HEK293 (cell line): ENCODE results near the gene ABLIM2.

Source experiments
- CTCF ChIA-PET: fragments of 350-600 bp; formaldehyde crosslinking; extraction: SDS; loops from one replicate; lab custom pipeline; 2021; ENCODE audit warnings: antibody characterized with exemption; lab: Yijun Ruan, JAX
- POLR2A ChIA-PET: fragments of 300-600 bp; formaldehyde crosslinking; extraction: SDS; loops from one replicate; lab custom pipeline; 2020; ENCODE audit warnings: antibody characterized with exemption, inconsistent platforms; lab: Yijun Ruan, JAX
- H3K27ac ChIP-seq: fragments of 200-500 bp; sonication (Bioruptor generic); 2 replicates; pipeline ENCODE4 v1.5.1; 2014; ENCODE audit warnings: low read depth, low read length, control low read depth, inconsistent platforms; ENCODE audit errors: extremely low read depth
- H3K36me3 ChIP-seq, 2 experiments: fragments of 200-500 bp in 1 of 2; sonication (Bioruptor generic) in 1 of 2; 1 replicate in 1 of 2; 2 replicates in 1 of 2; pipeline ENCODE4 v1.5.1; 2014 to 2017; ENCODE audit warnings: inconsistent platforms in 2 of 2, low read length in 2 of 2; ENCODE audit not compliant: control insufficient read depth in 2 of 2, insufficient read depth in 1 of 2
- H3K4me1 ChIP-seq: fragments of 200-500 bp; sonication (Bioruptor generic); 2 replicates; pipeline ENCODE4 v1.5.1; 2014; ENCODE audit warnings: mild to moderate bottlenecking, low read length, inconsistent platforms; ENCODE audit not compliant: control insufficient read depth, insufficient read depth
- H3K4me3 ChIP-seq: 2 replicates; pipeline ENCODE4 v1.5.1; 2011; ENCODE audit warnings: low read depth, mild to moderate bottlenecking, control low read depth, low read length, moderate library complexity
- H3K9me3 ChIP-seq: fragments of 200-500 bp; sonication (Bioruptor generic); 2 replicates; pipeline ENCODE4 v1.5.1; 2014; ENCODE audit warnings: low read depth, low read length, inconsistent platforms; ENCODE audit not compliant: control insufficient read depth, insufficient read depth
- GFI1B ChIP-seq: fragments of 450-650 bp; formaldehyde crosslinking; IDR thresholded peaks from 2 replicates; pipeline ENCODE4 v1.5.1; 2016; ENCODE audit warnings: missing biosample characterization, missing genetic modification characterization
- GLI4 ChIP-seq: fragments of 450-650 bp; formaldehyde crosslinking; IDR thresholded peaks from 2 replicates; pipeline ENCODE4 v1.5.1; 2016; ENCODE audit warnings: missing biosample characterization, missing genetic modification characterization
- GLIS2 ChIP-seq: fragments of 450-650 bp; formaldehyde crosslinking; IDR thresholded peaks from 2 replicates; pipeline ENCODE4 v1.5.1; 2016; ENCODE audit warnings: missing biosample characterization, missing genetic modification characterization
- KLF10 ChIP-seq: fragments of 450-650 bp; IDR thresholded peaks from 2 replicates; pipeline ENCODE4 v1.5.1; 2018; ENCODE audit warnings: missing biosample characterization, mild to moderate bottlenecking, missing genetic modification characterization
- KLF7 ChIP-seq: fragments of 450-650 bp; formaldehyde crosslinking; IDR thresholded peaks from 2 replicates; pipeline ENCODE4 v1.5.1; 2016; ENCODE audit warnings: missing biosample characterization, missing genetic modification characterization, borderline replicate concordance
- REST ChIP-seq: fragments of 450-650 bp; formaldehyde crosslinking; IDR thresholded peaks from 2 replicates; pipeline ENCODE4 v1.5.1; 2016; ENCODE audit warnings: missing biosample characterization, missing genetic modification characterization
- SETDB1 ChIP-seq: IDR thresholded peaks from one replicate; pipeline ENCODE4 v1.6.1; 2017; ENCODE audit warnings: mild to moderate bottlenecking, low read length, moderate library complexity, mixed read lengths; ENCODE audit not compliant: insufficient read length
- WT1 ChIP-seq: fragments of 450-650 bp; formaldehyde crosslinking; IDR thresholded peaks from 2 replicates; pipeline ENCODE4 v1.5.1; 2016; ENCODE audit warnings: missing biosample characterization, missing genetic modification characterization
- YY2 ChIP-seq: fragments of 450-650 bp; formaldehyde crosslinking; IDR thresholded peaks from 2 replicates; pipeline ENCODE4 v1.5.1; 2016; ENCODE audit warnings: missing biosample characterization, missing genetic modification characterization
- ZBTB11 ChIP-seq: fragments of 450-650 bp; formaldehyde crosslinking; conservative IDR thresholded peaks from 2 replicates; pipeline ENCODE4 v1.5.1; 2016; ENCODE audit warnings: low read depth, missing biosample characterization, missing genetic modification characterization
- ZIC2 ChIP-seq: fragments of 450-650 bp; formaldehyde crosslinking; IDR thresholded peaks from 2 replicates; pipeline ENCODE4 v1.5.1; 2016; ENCODE audit warnings: missing biosample characterization, missing genetic modification characterization
- ZNF10 ChIP-seq: fragments of 450-650 bp; formaldehyde crosslinking; IDR thresholded peaks from 2 replicates; pipeline ENCODE4 v1.5.1; 2017; ENCODE audit warnings: missing biosample characterization, missing genetic modification characterization
- ZNF24 ChIP-seq: fragments of 450-650 bp; formaldehyde crosslinking; IDR thresholded peaks from 2 replicates; pipeline ENCODE4 v1.5.1; 2016; ENCODE audit warnings: missing biosample characterization, missing genetic modification characterization
- ZNF366 ChIP-seq: fragments of 450-650 bp; formaldehyde crosslinking; conservative IDR thresholded peaks from 2 replicates; pipeline ENCODE4 v1.5.1; 2016; ENCODE audit warnings: missing biosample characterization, missing genetic modification characterization
- ZNF510 ChIP-seq: fragments of 450-650 bp; formaldehyde crosslinking; IDR thresholded peaks from 2 replicates; pipeline ENCODE4 v1.5.1; 2018; ENCODE audit warnings: mild to moderate bottlenecking, missing genetic modification characterization, missing biosample characterization; ENCODE audit not compliant: insufficient replicate concordance
- ZNF513 ChIP-seq: fragments of 450-650 bp; IDR thresholded peaks from 2 replicates; pipeline ENCODE4 v1.5.1; 2018; ENCODE audit warnings: missing biosample characterization, missing genetic modification characterization
- ZNF529 ChIP-seq: fragments of 450-650 bp; formaldehyde crosslinking; IDR thresholded peaks from 2 replicates; pipeline ENCODE4 v1.5.1; 2017; ENCODE audit warnings: missing genetic modification characterization, missing biosample characterization; ENCODE audit not compliant: insufficient replicate concordance
- ZNF530 ChIP-seq: fragments of 450-650 bp; formaldehyde crosslinking; IDR thresholded peaks from 2 replicates; pipeline ENCODE4 v1.5.1; 2016; ENCODE audit warnings: low read depth, missing biosample characterization, missing genetic modification characterization
- ZNF549 ChIP-seq: fragments of 450-650 bp; IDR thresholded peaks from 2 replicates; pipeline ENCODE4 v1.5.1; 2018; ENCODE audit warnings: missing biosample characterization, missing genetic modification characterization, mild to moderate bottlenecking, inconsistent platforms, moderate library complexity
- ZNF654 ChIP-seq: fragments of 450-650 bp; formaldehyde crosslinking; IDR thresholded peaks from 2 replicates; pipeline ENCODE4 v1.5.1; 2016; ENCODE audit warnings: low read depth, missing biosample characterization, missing genetic modification characterization
- ZNF658 ChIP-seq: fragments of 450-650 bp; formaldehyde crosslinking; IDR thresholded peaks from 2 replicates; pipeline ENCODE4; 2016; ENCODE audit warnings: missing biosample characterization, missing genetic modification characterization
- ZNF664 ChIP-seq: fragments of 450-650 bp; formaldehyde crosslinking; IDR thresholded peaks from 2 replicates; pipeline ENCODE4 v1.5.1; 2016; ENCODE audit warnings: missing biosample characterization, missing genetic modification characterization
- ZNF768 ChIP-seq: fragments of 450-650 bp; formaldehyde crosslinking; IDR thresholded peaks from 2 replicates; pipeline ENCODE4 v1.5.1; 2018; ENCODE audit warnings: missing biosample characterization, mild to moderate bottlenecking, missing genetic modification characterization
- ZNF830 ChIP-seq: fragments of 450-650 bp; IDR thresholded peaks from 2 replicates; pipeline ENCODE4 v1.5.0; 2018; ENCODE audit warnings: missing biosample characterization, missing genetic modification characterization, low read depth, mild to moderate bottlenecking, moderate library complexity
- ZNF843 ChIP-seq: fragments of 450-650 bp; formaldehyde crosslinking; IDR thresholded peaks from 2 replicates; pipeline ENCODE4 v1.5.1; 2016; ENCODE audit warnings: missing biosample characterization, missing genetic modification characterization
- ZSCAN30 ChIP-seq: fragments of 450-650 bp; IDR thresholded peaks from 2 replicates; pipeline ENCODE4 v1.5.1; 2018; ENCODE audit warnings: missing biosample characterization, mild to moderate bottlenecking, missing genetic modification characterization, moderate library complexity

The ABLIM2 gene

DNA sequence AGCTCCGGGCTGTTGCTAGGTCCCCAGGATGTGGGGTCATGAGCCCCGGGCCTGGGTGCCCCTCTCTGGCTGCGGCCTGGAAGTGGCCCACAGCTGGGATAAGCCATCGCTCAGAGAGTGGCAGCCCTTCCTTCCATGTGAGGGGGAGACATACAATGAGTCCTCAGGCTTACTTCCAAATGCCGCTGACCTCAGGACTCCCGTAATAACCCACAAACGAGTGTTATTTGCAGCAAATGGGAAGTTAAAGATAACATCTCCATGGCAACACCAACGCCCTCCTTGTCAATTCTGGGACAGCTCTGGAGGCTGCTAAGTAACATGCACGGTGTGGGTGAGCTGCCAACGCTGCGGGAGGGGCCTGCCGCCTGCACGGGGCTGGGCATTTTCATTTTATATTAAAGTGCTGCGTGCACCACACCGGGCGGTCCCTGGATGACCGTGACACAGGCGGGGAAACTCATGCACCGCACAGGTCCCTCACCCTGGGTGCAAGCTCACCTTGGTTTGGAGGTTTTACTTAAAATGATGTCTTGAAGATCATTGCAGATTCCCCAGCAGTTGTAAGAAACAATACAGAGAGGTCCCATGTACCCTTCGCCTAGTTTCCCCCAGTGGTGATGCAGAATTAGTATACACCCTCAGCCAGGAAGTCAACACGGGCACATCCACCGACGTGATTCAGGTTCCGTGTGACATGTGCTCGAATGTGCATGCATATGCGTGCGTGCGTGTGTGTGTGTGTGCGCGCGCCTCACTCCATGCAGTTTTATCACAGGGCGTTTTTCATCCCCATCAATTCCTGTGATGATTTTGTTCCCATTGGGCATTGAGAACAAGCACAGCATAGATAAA is 79.4 kb downstream of the ABLIM2 start (continued):
- TF ChIP-seq KLF7 = no peak
- TF ChIP-seq ZNF830 = no peak
- no peak for TF ChIP-seq YY2 (tag by site-specific recombination)
- 0 out of 2 replicates have a peak, but pooled peaks have one; percentile 20 for TF ChIP-seq ZNF10 (tag by site-specific recombination)
- TF ChIP-seq KLF10 (tag by site-specific recombination) = peak; percentile 75
- peak; percentile 19; the same call in 1 of the 2 replicates for TF ChIP-seq ZIC2 (tag by site-specific recombination)
- peak; percentile 41; the same call in 1 of the 2 replicates for TF ChIP-seq GLIS2
- no peak for TF ChIP-seq GLI4 (tag by site-specific recombination)

DNA sequence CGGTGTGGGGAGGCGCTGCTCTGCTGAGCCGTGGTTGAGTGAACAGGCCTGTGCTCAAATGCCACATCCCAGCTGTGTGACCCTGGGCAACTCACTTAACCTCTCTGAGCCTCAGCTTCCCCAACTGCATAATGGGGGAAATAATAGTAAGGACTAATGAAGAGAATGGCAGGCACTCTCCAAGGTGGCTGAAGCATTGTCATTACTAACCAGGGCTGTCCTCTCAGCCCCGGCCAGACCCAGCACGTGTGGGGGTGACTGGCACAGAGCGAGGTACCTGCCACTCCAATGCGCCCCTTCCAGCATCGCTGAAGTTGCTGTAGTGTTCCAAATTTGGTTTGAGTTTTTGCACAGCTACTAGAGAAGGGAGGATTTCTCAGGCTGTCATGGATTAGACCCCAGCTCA is 80.0 kb downstream of the ABLIM2 start:
- ChIA-PET CTCF (no interaction called here), POLR2A (interaction anchor here (0.5 kb wide), 1 partner anchor 330 kb away, joined by 3 read pairs; no protein-coding TSS in a partner anchor)
- peak; percentile 71 for TF ChIP-seq REST (tag by site-specific recombination)
- peak; percentile 82; the same call in 1 of the 2 replicates for TF ChIP-seq ZNF768 (tag by site-specific recombination)
- TF ChIP-seq ZNF658 = no peak

GRCh38 chr4:8078109-8078494 is 80.5 kb downstream of the ABLIM2 start:
- H3K9me3 ChIP-seq = no peaks in the 10 kb centered on the region
- H3K27ac ChIP-seq = no peak overlapping the region
- H3K36me3 ChIP-seq = no peaks in the 10 kb centered on the region
- H3K4me1 ChIP-seq = no peaks in the 10 kb centered on the region
- CTCF ChIA-PET = no interaction called here
- H3K4me3 ChIP-seq = no peak overlapping the region
- POLR2A ChIA-PET = no interaction called here
- no peak for TF ChIP-seq ZNF549 (tag by site-specific recombination)
- no peak for TF ChIP-seq SETDB1
- no peak for TF ChIP-seq ZNF366
- TF ChIP-seq ZNF510 (tag by site-specific recombination) = no peak
- no peak for TF ChIP-seq KLF10 (tag by site-specific recombination)
- no peak for TF ChIP-seq GFI1B
- no peak for TF ChIP-seq ZSCAN30 (tag by site-specific recombination)
- no peak for TF ChIP-seq ZNF24
- TF ChIP-seq ZNF664 (tag by site-specific recombination) = no peak
- TF ChIP-seq ZNF530 (tag by site-specific recombination) = no peak
- no peak for TF ChIP-seq ZNF513 (tag by site-specific recombination)
- no peak for TF ChIP-seq ZBTB11 (tag by site-specific recombination)
- TF ChIP-seq ZNF843 = no peak
- TF ChIP-seq ZNF830 = no peak
- no peak for TF ChIP-seq WT1 (tag by site-specific recombination)
- no peak for TF ChIP-seq ZNF654 (tag by site-specific recombination)
- no peak for TF ChIP-seq ZNF529 (tag by site-specific recombination)

More for the DNA sequence above, 80.0 kb downstream of the ABLIM2 start:
- Histone ChIP-seq H3K4me1 (no peaks in the 10 kb centered on the region), H3K4me3 (no peak overlapping the region), H3K36me3 (no peaks in the 10 kb centered on the region), H3K27ac (no peak overlapping the region), H3K9me3 (no peaks in the 10 kb centered on the region)
